SU-DHL-6 (cell line): ENCODE results near the gene TKT.
A peak's percentile ranks its signal among the peaks of the same experiment; 100 is the strongest.
"Not testable (repeated sequence)": the region's sequence is repeated elsewhere in the genome, so short reads cannot be mapped to it uniquely, and the experiment has no call there.

Experiments used
- H2AFZ ChIP-seq: fragments of 200-600 bp; sonication (generic); 2 replicates; pipeline ENCODE4 v1.6.1; 2014; ENCODE audit warnings: low read depth, mild to moderate bottlenecking, moderate library complexity, mixed read lengths, antibody characterized with exemption, low read length; ENCODE audit not compliant: severe bottlenecking
- H3F3A ChIP-seq: fragments of 200-600 bp; shearing (Covaris generic); 2 replicates; pipeline ENCODE4 v1.6.0; 2016; ENCODE audit warnings: antibody characterized with exemption, mild to moderate bottlenecking; ENCODE audit not compliant: insufficient read depth
- H3K27ac ChIP-seq: fragments of 200-600 bp; sonication (generic); 2 replicates; pipeline ENCODE4 v1.5.1; 2016; ENCODE audit warnings: low read depth, mild to moderate bottlenecking, low read length, moderate library complexity, mixed read lengths
- H3K27me3 ChIP-seq: fragments of 200-600 bp; sonication (generic), shearing (Covaris generic); 2 replicates; pipeline ENCODE4 v1.6.0; 2014; ENCODE audit warnings: mild to moderate bottlenecking, low read length
- H3K36me3 ChIP-seq: fragments of 200-600 bp; sonication (generic); 2 replicates; pipeline ENCODE4 v1.6.1; 2014; ENCODE audit warnings: mild to moderate bottlenecking, low read length, mixed read lengths
- H3K4me2 ChIP-seq: fragments of 300-600, 200-600 bp; shearing (Covaris generic), sonication (generic); 2 replicates; pipeline ENCODE4 v1.6.0; 2014; ENCODE audit warnings: low read length, low read depth, mild to moderate bottlenecking; ENCODE audit not compliant: poor library complexity, severe bottlenecking
- H3K4me3 ChIP-seq: fragments of 200-600 bp; sonication (generic); 2 replicates; pipeline ENCODE4 v1.5.1; 2014; ENCODE audit warnings: antibody characterized with exemption, low read length, mild to moderate bottlenecking, mixed read lengths; ENCODE audit not compliant: insufficient read depth, poor library complexity, severe bottlenecking
- H3K79me2 ChIP-seq: fragments of 200-600 bp; sonication (generic); 2 replicates; pipeline ENCODE4 v1.6.1; 2014; ENCODE audit warnings: mild to moderate bottlenecking, low read length, moderate library complexity; ENCODE audit not compliant: insufficient read depth
- H3K9ac ChIP-seq: fragments of 200-600 bp; sonication (generic); 2 replicates; pipeline ENCODE4 v1.7.0; 2014; ENCODE audit warnings: mild to moderate bottlenecking, low read length
- H3K9me2 ChIP-seq: fragments of 200-600 bp; sonication (generic); replicated peaks from 2 replicates; pipeline ENCODE4 v1.6.1; 2014; ENCODE audit warnings: low read length; ENCODE audit not compliant: insufficient read depth
- H3K9me3 ChIP-seq: fragments of 200-600 bp; sonication (generic); 2 replicates; pipeline ENCODE4 v1.6.1; 2014; ENCODE audit warnings: low read length, mixed read lengths; ENCODE audit not compliant: insufficient read depth
- H4K20me1 ChIP-seq: fragments of 200-600 bp; sonication (generic); 2 replicates; pipeline ENCODE4 v1.6.1; 2014; ENCODE audit warnings: low read depth, mild to moderate bottlenecking, antibody characterized with exemption, low read length, moderate library complexity, mixed read lengths
- EZH2phosphoT487 ChIP-seq: fragments of 200-600 bp; sonication (generic), shearing (Covaris generic); conservative IDR thresholded peaks from 2 replicates; pipeline ENCODE4 v1.6.1; 2018; ENCODE audit warnings: mild to moderate bottlenecking, antibody characterized with exemption, low read length, moderate library complexity, mixed read lengths
- TF ChIP-seq, protein P1 (sequence below): fragments of 200-600 bp; sonication (generic); IDR thresholded peaks from one replicate; pipeline ENCODE4 v1.5.1; 2017; ENCODE audit warnings: antibody characterized with exemption, mild to moderate bottlenecking, low read length, moderate library complexity; ENCODE audit not compliant: insufficient read depth, poor library complexity, severe bottlenecking

Gene TKT

DNA sequence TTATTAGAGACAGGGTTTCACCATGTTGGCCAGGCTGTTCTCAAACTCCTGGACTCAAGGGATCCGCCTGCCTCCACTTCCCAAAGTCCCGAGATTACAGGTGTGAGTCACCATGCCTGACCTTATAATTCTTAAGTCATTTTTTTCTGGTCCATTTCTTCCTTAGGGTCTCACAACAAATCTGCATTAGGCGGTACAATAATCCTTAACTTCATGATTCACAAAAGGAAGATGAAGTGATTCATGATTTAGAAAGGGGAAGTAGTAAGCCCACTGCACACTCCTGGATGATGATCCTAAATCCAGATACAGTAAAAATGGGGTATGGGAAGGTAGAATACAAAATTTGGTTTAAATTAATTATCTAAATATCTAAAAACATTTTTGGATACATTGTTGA is 45.0 kb upstream of the TKT start:
- no peak for TF ChIP-seq EZH2phosphoT487
- TF ChIP-seq, protein P1, sequence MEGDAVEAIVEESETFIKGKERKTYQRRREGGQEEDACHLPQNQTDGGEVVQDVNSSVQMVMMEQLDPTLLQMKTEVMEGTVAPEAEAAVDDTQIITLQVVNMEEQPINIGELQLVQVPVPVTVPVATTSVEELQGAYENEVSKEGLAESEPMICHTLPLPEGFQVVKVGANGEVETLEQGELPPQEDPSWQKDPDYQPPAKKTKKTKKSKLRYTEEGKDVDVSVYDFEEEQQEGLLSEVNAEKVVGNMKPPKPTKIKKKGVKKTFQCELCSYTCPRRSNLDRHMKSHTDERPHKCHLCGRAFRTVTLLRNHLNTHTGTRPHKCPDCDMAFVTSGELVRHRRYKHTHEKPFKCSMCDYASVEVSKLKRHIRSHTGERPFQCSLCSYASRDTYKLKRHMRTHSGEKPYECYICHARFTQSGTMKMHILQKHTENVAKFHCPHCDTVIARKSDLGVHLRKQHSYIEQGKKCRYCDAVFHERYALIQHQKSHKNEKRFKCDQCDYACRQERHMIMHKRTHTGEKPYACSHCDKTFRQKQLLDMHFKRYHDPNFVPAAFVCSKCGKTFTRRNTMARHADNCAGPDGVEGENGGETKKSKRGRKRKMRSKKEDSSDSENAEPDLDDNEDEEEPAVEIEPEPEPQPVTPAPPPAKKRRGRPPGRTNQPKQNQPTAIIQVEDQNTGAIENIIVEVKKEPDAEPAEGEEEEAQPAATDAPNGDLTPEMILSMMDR: no peak
- no peaks in the 10 kb centered on the region for H3K9me2 ChIP-seq
- H3K79me2 ChIP-seq: no peaks in the 10 kb centered on the region
- no peaks in the 10 kb centered on the region for H4K20me1 ChIP-seq
- H3F3A ChIP-seq: no peaks in the 10 kb centered on the region; the same call in 1 of the 2 replicates
- H3K36me3 ChIP-seq: 0 out of 2 replicates have a peak, but pooled peaks cover 3% of the 10 kb centered on the region
- H3K4me2 ChIP-seq: no peak overlapping the region
- no peak overlapping the region for H3K4me3 ChIP-seq
- H2AFZ ChIP-seq: no peak overlapping the region
- H3K27me3 ChIP-seq: no peaks in the 10 kb centered on the region
- no peaks in the 10 kb centered on the region for H3K9me3 ChIP-seq
- H3K9ac ChIP-seq: no peak overlapping the region
- H3K27ac ChIP-seq: no peak overlapping the region

DNA sequence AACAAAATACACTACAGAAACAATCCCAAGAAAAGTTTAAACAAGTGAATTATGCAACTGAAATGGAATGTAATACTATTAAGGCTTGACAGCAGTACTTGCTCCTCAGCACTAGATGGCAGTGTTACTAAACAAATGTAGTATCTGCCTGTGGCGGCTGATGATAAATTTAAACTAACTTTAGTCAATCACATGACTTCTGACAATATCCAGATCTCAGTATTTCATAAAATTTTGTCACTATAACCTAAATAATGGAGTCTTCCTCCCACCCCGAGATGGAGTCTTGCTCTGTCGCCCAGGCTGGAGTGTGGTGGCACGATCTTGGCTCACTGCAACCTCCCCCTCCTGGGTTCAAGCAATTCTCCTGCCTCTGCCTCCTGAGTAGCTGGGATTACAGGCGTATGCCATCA is 43.8 kb upstream of the TKT start:
- TF ChIP-seq, protein P1: peak; percentile 74
- H3K36me3 ChIP-seq: not testable (repeated sequence)

GRCh38 chr3:53295410-53295809 is 39.6 kb upstream of the TKT start:
- Histone ChIP-seq H3K4me3 (no peak overlapping the region), H2AFZ (no peak overlapping the region), H3K27ac (no peak overlapping the region), H4K20me1 (no peaks in the 10 kb centered on the region), H3K9me3 (no peaks in the 10 kb centered on the region), H3F3A (no peaks in the 10 kb centered on the region), H3K9ac (no peak overlapping the region), H3K4me2 (no peak overlapping the region), H3K27me3 (no peaks in the 10 kb centered on the region), H3K79me2 (no peaks in the 10 kb centered on the region), H3K36me3 (no peaks in the 10 kb centered on the region), H3K9me2 (no peaks in the 10 kb centered on the region)
- TF ChIP-seq, protein P1: no peak
- no peak for TF ChIP-seq EZH2phosphoT487

More for the DNA sequence above, 43.8 kb upstream of the TKT start:
- not testable (repeated sequence) for H3K9me3 ChIP-seq, H2AFZ ChIP-seq, H3K9me2 ChIP-seq, H3F3A ChIP-seq, H3K27me3 ChIP-seq, H3K9ac ChIP-seq, H3K4me3 ChIP-seq, H3K79me2 ChIP-seq, H3K27ac ChIP-seq, H3K4me2 ChIP-seq, H4K20me1 ChIP-seq

DNA sequence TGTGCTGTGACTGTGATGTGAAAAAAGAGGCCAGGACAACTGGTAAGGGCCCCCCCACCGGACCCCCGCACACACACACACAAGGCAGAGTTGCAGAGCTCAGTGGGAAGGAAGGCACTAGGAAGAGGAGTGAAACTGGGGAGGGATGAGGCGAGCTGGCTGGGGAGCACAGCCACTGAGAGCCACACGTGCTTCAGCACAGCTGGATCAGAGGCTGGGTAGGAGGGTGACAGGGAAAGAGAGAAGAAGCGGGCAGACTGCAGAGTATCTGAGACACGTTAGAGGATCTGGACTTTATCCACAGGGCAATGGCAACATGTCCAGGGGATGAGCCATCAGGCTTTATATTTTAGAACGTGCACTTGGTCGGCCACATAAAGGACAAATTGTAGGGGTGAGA is 38.0 kb upstream of the TKT start:
- no peaks in the 10 kb centered on the region for H3F3A ChIP-seq
- TF ChIP-seq, protein P1: no peak
- TF ChIP-seq EZH2phosphoT487: no peak
- H3K27ac ChIP-seq: no peak overlapping the region
- no peaks in the 10 kb centered on the region for H3K79me2 ChIP-seq
- H3K36me3 ChIP-seq: no peaks in the 10 kb centered on the region
- no peak overlapping the region for H3K4me3 ChIP-seq
- H3K9ac ChIP-seq: no peak overlapping the region
- no peak overlapping the region for H3K4me2 ChIP-seq
- H2AFZ ChIP-seq: no peak overlapping the region
- H3K9me3 ChIP-seq: no peaks in the 10 kb centered on the region
- H4K20me1 ChIP-seq: no peaks in the 10 kb centered on the region
- H3K9me2 ChIP-seq: no peaks in the 10 kb centered on the region
- no peaks in the 10 kb centered on the region for H3K27me3 ChIP-seq
